HG02870 (cell line): Measurements from ENCODE around the gene KRT14.
"Not testable (repeated sequence)": the region's sequence is repeated elsewhere in the genome, so short reads cannot be mapped to it uniquely, and the experiment has no call there.

ENCODE experiments used
- ATAC-seq: cut with Tn5 transposase; IDR thresholded peaks from one replicate; pipeline ENCODE4 v1.9.1; 2021; ENCODE audit warnings: mild to moderate bottlenecking, moderate library complexity; ENCODE audit not compliant: unreplicated experiment

The KRT14 gene

GRCh38 chr17:41586863-41587495 lies at the start of gene KRT14:
Gene KRT14, minus strand, starts transcription at chr17:41586895. Its CDS starts 61 bp downstream, at chr17:41586834.
- no peak for ATAC-seq

- no peak for ATAC-seq
Observed at GRCh38 chr17:41635121-41636097, 48.7 kb upstream of the KRT14 start.

GRCh38 chr17:41634639-41635038 lies 47.9 kb upstream of the KRT14 start:
- no peak for ATAC-seq

GRCh38 chr17:41633556-41634199 lies 47.0 kb upstream of the KRT14 start:
- ATAC-seq = no peak

GRCh38 chr17:41632482-41633105 lies 45.9 kb upstream of the KRT14 start:
- ATAC-seq = no peak

- ATAC-seq = no peak
Observed at GRCh38 chr17:41631898-41632285, 45.2 kb upstream of the KRT14 start.

- ATAC-seq = no peak
Observed at GRCh38 chr17:41631025-41631897, 44.6 kb upstream of the KRT14 start.

- no peak for ATAC-seq
Observed at GRCh38 chr17:41629826-41630670, 43.4 kb upstream of the KRT14 start.

GRCh38 chr17:41629316-41629715 lies 42.6 kb upstream of the KRT14 start:
- no peak for ATAC-seq

GRCh38 chr17:41628621-41629255 lies 42.0 kb upstream of the KRT14 start:
- not testable (repeated sequence) for ATAC-seq

GRCh38 chr17:41628073-41628370 lies 41.3 kb upstream of the KRT14 start:
- not testable (repeated sequence) for ATAC-seq

GRCh38 chr17:41627316-41628072 lies 40.8 kb upstream of the KRT14 start:
- ATAC-seq = no peak

- ATAC-seq = not testable (repeated sequence)
Observed at GRCh38 chr17:41626914-41627295, 40.2 kb upstream of the KRT14 start.

GRCh38 chr17:41626028-41626913 lies 39.6 kb upstream of the KRT14 start:
- ATAC-seq = not testable (repeated sequence)

GRCh38 chr17:41625602-41626001 lies 38.9 kb upstream of the KRT14 start:
- ATAC-seq = no peak

- ATAC-seq = no peak
Observed at GRCh38 chr17:41624208-41625101, 37.8 kb upstream of the KRT14 start, which contains the start of gene KRT17. Gene KRT17, minus strand, starts transcription at chr17:41624575. Its CDS starts 66 bp downstream, at chr17:41624509.
